AG09319 (cell line): Measurements from ENCODE around the gene CHRNG.

Source experiments
- DNase-seq: peaks from one replicate; pipeline ENCODE4 v3.0.0-alpha.2; 2010; ENCODE audit warnings: low read depth; ENCODE audit errors: extremely low read depth
- TF ChIP-seq, protein P1 (sequence below): IDR thresholded peaks from 2 replicates; pipeline ENCODE4 v1.5.1; 2011; ENCODE audit warnings: low read depth, mild to moderate bottlenecking, inconsistent platforms, low read length, moderate library complexity

CHRNG gene

DNA sequence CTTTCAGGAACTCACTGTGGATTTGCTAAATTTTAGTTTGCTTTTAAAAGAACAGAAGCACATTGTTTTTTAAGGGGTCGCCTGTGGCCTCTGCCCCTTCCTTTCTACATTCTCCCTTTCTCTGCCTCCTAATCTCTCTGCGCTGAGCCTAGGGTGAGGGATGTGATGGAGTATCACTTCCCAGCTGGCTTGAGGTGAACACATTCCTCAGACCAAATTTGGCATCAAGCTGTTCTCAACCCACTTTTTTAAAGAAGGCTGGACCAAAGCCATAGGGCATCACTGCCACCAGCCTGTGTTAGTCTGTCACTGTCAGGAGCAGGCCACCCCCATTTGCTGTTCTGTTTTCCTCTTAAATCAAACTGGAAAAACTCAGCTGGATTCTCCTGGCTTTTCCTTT is 38.3 kb downstream of the CHRNG start:
- DNase-seq = no peak
- TF ChIP-seq, protein P1, sequence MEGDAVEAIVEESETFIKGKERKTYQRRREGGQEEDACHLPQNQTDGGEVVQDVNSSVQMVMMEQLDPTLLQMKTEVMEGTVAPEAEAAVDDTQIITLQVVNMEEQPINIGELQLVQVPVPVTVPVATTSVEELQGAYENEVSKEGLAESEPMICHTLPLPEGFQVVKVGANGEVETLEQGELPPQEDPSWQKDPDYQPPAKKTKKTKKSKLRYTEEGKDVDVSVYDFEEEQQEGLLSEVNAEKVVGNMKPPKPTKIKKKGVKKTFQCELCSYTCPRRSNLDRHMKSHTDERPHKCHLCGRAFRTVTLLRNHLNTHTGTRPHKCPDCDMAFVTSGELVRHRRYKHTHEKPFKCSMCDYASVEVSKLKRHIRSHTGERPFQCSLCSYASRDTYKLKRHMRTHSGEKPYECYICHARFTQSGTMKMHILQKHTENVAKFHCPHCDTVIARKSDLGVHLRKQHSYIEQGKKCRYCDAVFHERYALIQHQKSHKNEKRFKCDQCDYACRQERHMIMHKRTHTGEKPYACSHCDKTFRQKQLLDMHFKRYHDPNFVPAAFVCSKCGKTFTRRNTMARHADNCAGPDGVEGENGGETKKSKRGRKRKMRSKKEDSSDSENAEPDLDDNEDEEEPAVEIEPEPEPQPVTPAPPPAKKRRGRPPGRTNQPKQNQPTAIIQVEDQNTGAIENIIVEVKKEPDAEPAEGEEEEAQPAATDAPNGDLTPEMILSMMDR = no peak

DNA sequence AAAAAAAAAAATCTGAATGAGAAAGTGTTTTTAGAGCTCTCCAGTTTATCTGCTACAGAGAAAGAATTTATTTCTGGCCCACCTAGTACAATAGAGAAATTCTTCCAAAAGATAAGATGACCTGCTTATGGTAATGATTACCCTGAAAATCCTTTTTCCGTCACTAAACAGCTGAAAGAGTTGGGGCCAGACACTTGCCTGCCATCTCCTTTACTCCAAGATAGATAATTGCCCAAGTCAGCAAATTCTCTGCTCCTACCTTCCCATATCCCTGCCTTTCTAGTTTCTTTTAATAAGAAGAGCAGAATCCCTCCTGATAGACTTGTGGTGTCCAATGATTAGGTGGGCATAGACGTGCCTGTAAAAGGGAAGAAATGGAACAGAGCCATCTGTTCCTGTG is 39.1 kb downstream of the CHRNG start:
- no peak for DNase-seq
- TF ChIP-seq, protein P1 = no peak

- DNase-seq = no peak
- TF ChIP-seq, protein P1 = no peak
Measured at GRCh38 chr2:232580648-232580981, 41.1 kb downstream of the CHRNG start.

GRCh38 chr2:232581725-232582124 is 42.2 kb downstream of the CHRNG start:
- DNase-seq = no peak
- TF ChIP-seq, protein P1 = no peak

DNA sequence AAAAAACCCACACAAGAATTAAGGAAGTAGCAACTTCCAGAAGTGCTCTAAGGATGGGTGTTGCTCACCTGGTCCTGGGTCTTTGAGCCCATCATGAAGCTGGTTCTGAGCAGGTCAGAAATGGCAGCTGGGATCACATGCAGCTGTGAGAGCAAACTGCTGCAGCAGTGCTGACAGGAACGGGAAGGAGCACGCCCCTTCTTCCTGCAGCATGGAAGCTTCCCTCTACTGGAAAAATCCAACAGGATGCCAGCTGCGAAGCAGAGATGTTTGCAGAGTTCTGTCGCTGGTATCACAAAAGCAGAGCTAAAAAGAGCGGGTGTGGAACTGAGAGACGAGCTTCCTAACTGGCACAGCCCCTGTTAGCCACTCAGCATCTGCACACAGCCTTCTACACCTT is 44.7 kb downstream of the CHRNG start:
- TF ChIP-seq, protein P1 = no peak

DNA sequence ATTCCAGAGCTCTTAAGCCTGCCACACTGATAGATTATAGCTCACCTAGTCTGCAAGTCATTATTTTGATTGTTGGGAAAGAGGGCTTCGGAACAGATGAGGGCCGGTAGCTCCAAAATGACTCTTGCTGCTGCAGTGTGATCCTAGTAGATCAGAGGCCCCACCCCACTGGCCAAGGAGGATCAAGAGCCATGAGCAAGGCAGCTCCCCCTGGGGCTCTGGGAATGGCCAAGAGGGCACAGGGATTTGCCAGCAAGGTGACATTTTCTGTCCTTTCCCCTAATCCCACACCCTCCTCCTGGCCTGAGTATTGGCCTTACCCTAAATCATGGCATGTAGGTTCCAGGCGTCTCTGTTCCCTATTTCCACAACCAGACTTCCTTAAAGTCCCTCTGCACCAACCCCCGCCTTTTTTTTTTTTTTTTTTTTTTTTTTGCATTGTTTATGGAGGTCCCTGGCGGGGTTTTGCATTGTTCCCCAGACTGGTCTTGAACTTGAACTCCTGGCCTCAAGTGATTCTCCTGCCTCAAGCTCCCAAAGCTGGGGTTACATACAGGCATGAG is 47.5 kb downstream of the CHRNG start:
- no peak for DNase-seq
- TF ChIP-seq, protein P1 = no peak

More for the DNA sequence above, 44.7 kb downstream of the CHRNG start:
- DNase-seq = no peak

- TF ChIP-seq, protein P1 = no peak
- DNase-seq = no peak
Measured at GRCh38 chr2:232587512-232587911, 48.0 kb downstream of the CHRNG start.
